Testis (tissue), 3 donors: ENCODE results near the gene BID. TPM values are rescaled to one million over a fixed set of nuclear protein-coding genes. Genes with fewer than 3 reads are reported as not detected.
A peak's percentile ranks its signal among the peaks of the same experiment; 100 is the strongest.

Experiments
- DNase-seq: peaks from one replicate; pipeline ENCODE4 v3.0.0-alpha.2; 2019
- H3K27ac ChIP-seq, 2 donors: fragments of 200-600 bp; sonication (generic); one replicate each; pipeline ENCODE4 v1.5.1; 2019
- H3K27me3 ChIP-seq: fragments of 200-600 bp; sonication (generic); one replicate; pipeline ENCODE4 v1.5.1; 2019
- H3K36me3 ChIP-seq: fragments of 200-600 bp; sonication (generic); one replicate; pipeline ENCODE4 v1.5.1; 2017; ENCODE audit warnings: low read depth; ENCODE audit errors: missing control alignments
- H3K4me1 ChIP-seq: fragments of 200-600 bp; sonication (generic); one replicate; pipeline ENCODE4 v1.5.1; 2019
- H3K4me3 ChIP-seq, 2 donors: fragments of 200-600 bp; sonication (generic); one replicate each; pipeline ENCODE4 v1.5.1; 2017 to 2019
- H3K9me3 ChIP-seq: fragments of 200-600 bp; sonication (generic); one replicate; pipeline ENCODE4 v1.5.1; 2017
- POLR2A ChIP-seq: fragments of 450-650 bp; IDR thresholded peaks from one replicate; pipeline ENCODE4 v1.6.1; 2017; ENCODE audit warnings: antibody characterized with exemption, mild to moderate bottlenecking, moderate library complexity
- WGBS, 2 donors: methylation state at CpG; one replicate each; pipeline ENCODE4 v1.1.5; 2018; 5-methylcytosine and 5-hydroxymethylcytosine counted together
- intact Hi-C: fragments of 100-400 bp; cut with DNase I; formaldehyde crosslinking; loops from one replicate; pipeline ENCODE4 v1.15.1; 2023; ENCODE audit warnings: low total_unique reads
- polyA plus RNA-seq: library from polyadenylated mRNA; stranded (reverse); fragments of 350-450 nt; fragmentation: Illumina TruSeq; extraction: RNeasy Lipid Tissue Mini Kit (QIAGEN cat#74804); gene quantifications from one replicate; pipeline ENCODE4 v1.2.3, GENCODE V29; 2014; ENCODE audit warnings: low read depth, low replicate concordance; ENCODE audit not compliant: insufficient read depth
- total RNA-seq, 2 donors: library from RNA; depleted of rRNA; stranded (reverse); fragments of >200 nt; gene quantifications; one replicate each; pipeline ENCODE4 v1.2.3, GENCODE V29; 2016
- TF ChIP-seq, protein P1 (sequence below), 3 experiments: fragments of 450-650 bp in 2 of 3; fragments of 200-600 bp in 1 of 3; sonication (generic) in 1 of 3; IDR thresholded peaks; one replicate each; pipeline ENCODE4 v1.5.1; 2016 to 2019; ENCODE audit warnings: antibody characterized with exemption in 3 of 3, mild to moderate bottlenecking in 2 of 3, moderate library complexity in 1 of 3

The BID gene
- total and polyA plus RNA-seq, 3 donors from 2014 or later: 6.9 to 8.4 (median 8.3) TPM

DNA sequence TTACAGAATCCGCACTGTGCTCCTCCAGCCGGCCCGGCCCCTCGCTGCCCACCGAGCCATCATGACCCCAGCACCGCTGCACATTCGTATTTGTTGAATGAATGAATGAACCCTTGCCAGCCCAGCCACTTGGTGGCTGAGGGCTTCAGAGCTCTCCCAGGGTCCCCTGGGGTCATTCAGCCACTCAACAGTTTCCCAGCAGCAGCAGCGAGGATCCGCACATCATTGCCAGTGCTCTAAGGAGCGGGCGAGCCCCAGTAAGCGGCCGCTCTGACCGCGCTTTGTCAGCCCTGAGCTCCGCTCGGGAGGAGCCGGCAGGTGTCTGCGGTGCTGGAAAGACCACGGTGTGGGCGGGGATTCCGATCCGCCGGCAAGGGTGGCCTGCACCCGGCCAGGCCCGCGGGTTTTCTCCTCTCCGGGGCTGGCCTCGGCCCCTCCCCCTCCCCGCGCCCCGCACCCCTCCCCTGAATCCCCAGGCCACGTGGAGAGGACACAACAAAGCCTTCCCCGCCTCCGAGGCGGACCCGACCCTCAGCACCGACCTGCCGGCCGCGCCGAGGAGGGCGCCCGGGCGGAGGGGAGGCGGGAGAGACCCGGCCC, 563 bp downstream of the BID start:
- Histone ChIP-seq H3K4me1 (peaks cover 5% of the 10 kb centered on the region), H3K9me3 (no peaks in the 10 kb centered on the region), H3K36me3 (no peaks in the 10 kb centered on the region), H3K27ac (peak overlapping the region; percentile 15 to 61), H3K27me3 (no peaks in the 10 kb centered on the region), H3K4me3 (peak overlapping the region; percentile 64 to 73)
- WGBS, 2 donors: 4 to 60% methylated on average over 1 to 45 of the region's 47 CpGs
- TF ChIP-seq POLR2A: no peak
- TF ChIP-seq, protein P1, sequence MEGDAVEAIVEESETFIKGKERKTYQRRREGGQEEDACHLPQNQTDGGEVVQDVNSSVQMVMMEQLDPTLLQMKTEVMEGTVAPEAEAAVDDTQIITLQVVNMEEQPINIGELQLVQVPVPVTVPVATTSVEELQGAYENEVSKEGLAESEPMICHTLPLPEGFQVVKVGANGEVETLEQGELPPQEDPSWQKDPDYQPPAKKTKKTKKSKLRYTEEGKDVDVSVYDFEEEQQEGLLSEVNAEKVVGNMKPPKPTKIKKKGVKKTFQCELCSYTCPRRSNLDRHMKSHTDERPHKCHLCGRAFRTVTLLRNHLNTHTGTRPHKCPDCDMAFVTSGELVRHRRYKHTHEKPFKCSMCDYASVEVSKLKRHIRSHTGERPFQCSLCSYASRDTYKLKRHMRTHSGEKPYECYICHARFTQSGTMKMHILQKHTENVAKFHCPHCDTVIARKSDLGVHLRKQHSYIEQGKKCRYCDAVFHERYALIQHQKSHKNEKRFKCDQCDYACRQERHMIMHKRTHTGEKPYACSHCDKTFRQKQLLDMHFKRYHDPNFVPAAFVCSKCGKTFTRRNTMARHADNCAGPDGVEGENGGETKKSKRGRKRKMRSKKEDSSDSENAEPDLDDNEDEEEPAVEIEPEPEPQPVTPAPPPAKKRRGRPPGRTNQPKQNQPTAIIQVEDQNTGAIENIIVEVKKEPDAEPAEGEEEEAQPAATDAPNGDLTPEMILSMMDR (IDR thresholded peaks at IDR 0.05): no peak
- peak; percentile 48 for DNase-seq
- intact Hi-C loops: no loop called here

DNA sequence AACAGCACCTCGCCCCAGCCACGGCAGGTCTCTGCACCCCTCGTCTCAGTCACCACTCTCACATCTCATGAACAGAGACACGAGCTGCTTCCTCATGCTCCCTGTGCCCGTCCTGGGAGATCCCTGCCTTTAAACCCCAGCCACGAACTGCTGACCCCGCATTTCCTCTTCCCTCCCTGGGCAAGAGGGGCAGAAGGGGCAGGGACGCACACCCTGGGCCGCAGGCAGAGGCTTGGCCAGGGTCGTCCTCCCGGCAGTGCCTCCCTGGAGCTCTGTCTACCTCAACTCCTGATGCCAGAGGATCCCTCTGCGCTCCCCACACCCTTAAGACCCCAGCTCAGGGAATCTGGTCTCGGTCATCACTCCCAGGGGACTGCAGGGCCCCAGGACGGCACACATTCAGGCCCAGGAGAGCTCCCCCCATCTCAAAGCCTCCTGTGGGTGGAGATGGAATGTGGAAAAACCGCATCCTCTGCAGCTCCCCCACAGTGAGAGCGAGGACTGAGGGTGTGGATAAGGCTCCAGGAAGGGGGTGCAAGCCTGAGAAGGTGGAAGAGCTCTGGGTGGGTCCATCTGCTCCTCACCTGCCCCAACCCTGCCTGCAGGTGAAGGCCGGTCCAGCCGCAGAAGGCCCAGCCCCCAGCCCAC, 1.2 kb downstream of the BID start:
- Histone ChIP-seq H3K9me3 (no peaks in the 10 kb centered on the region), H3K4me3 (peak overlapping the region; percentile 64 to 73), H3K27me3 (no peaks in the 10 kb centered on the region), H3K4me1 (peaks cover 5% of the 10 kb centered on the region), H3K36me3 (no peaks in the 10 kb centered on the region), H3K27ac (no peak overlapping the region)
- intact Hi-C loops: no loop called here
- WGBS, 2 donors: 47 to 65% methylated on average over 9 to 18 of the region's 18 CpGs
- TF ChIP-seq, protein P1 (IDR thresholded peaks at IDR 0.05): no peak
- no peak for TF ChIP-seq POLR2A
- DNase-seq: no peak

DNA sequence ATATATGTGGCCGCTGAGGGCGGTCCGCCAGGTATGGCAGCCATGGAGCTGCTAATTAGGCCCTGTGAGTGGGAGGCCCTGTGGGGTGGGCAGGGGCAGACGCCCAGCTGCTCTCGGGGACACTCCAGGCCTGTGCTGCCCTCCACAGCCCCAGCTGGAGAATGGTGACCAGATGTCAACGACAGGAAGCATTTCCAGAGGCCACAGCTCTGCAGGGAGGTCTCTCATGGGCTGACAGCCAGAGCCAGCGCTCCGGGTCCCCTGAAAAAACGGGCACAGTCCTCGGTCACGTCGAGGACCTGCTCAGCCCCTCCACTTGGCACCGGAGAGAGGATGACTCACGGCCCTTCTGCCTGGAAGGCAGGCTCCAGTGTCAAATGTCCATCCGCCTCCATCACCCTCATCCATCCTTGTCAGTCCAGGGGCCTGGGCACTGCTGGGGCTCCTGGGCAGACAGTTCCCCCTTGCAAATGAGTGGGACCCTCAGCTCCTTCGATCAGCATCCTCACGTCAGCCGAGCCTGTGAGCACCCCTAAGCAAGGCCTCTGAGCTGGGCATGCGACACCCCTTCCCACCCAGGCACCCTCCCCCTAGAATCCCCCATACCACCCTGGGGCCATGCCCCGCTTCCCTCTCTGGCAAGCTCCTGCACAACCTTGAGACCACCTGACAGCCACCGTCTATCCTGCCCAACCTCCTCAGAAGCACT, 1.9 kb downstream of the BID start:
- no peak for TF ChIP-seq POLR2A
- TF ChIP-seq, protein P1 (IDR thresholded peaks at IDR 0.05): no peak
- DNase-seq: no peak
- no peak overlapping the region for H3K4me3 ChIP-seq
- H3K36me3 ChIP-seq: no peaks in the 10 kb centered on the region
- 79 to 89% methylated on average over 19 to 21 of the region's 21 CpGs for WGBS, 2 donors
- H3K27me3 ChIP-seq: no peaks in the 10 kb centered on the region
- H3K27ac ChIP-seq: no peak overlapping the region
- no peaks in the 10 kb centered on the region for H3K9me3 ChIP-seq
- H3K4me1 ChIP-seq: peaks cover 5% of the 10 kb centered on the region
- intact Hi-C loops: no loop called here

DNA sequence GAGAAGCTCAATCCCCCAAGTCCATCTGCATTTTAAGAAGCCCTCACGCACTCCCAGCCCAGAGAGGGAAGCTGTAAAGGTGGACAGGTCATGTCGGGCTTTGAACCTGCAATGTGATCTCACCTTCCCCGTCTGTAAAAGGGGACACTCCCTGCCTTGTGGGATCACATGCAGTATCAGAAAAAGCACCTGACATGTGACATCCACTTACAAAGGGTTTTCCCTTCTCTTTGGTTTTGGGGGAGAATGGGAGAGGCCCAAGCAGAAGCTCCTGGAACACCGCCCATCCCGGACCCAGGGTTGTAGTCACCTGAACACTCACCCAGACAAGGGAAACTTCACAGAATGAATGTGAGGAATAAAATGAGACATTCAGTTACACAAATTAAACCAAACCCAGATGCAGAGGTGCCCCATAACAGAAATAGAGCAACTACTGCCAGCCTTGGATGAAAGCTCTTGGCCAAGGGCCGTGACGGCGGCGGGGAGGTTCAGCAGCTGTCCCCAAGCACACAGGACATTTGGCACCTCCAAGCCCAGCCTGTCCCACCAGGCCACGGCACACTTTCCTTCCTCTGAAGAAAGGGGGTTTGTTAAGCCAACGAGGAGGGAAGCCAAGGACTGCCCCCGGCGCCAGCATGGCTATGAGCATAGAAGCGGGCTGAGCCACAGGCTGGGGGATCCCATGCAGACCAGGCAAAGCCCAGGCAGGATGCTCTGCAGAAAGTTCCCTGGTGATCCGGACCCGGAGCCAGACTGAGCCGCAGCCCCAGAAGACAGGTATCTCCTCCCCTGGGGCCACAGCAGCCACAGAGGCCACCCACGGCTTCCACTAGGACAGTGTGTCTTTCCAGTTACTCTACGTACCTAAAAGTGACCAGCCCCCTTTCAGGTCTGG, 3.8 kb downstream of the BID start:
- H3K4me1 ChIP-seq: peaks cover 5% of the 10 kb centered on the region
- no peaks in the 10 kb centered on the region for H3K27me3 ChIP-seq
- intact Hi-C loops: no loop called here
- no peaks in the 10 kb centered on the region for H3K9me3 ChIP-seq
- TF ChIP-seq POLR2A: no peak
- TF ChIP-seq, protein P1 (IDR thresholded peaks at IDR 0.05): no peak
- no peaks in the 10 kb centered on the region for H3K36me3 ChIP-seq
- no peak overlapping the region for H3K27ac ChIP-seq
- 86 to 93% methylated on average over 9 to 19 of the region's 19 CpGs for WGBS, 2 donors
- H3K4me3 ChIP-seq: no peak overlapping the region
- no peak for DNase-seq
